Osteocyte (in vitro differentiated cells): ENCODE results near the gene HNRNPD. TPM values are rescaled to one million over a fixed set of nuclear protein-coding genes. Genes with fewer than 3 reads are reported as not detected.
"Not testable (repeated sequence)": the region's sequence is repeated elsewhere in the genome, so short reads cannot be mapped to it uniquely, and the experiment has no call there.

Experiments used
- DNase-seq: peaks from one replicate; pipeline ENCODE4 v3.0.0; 2021; ENCODE audit warnings: mixed read lengths; ENCODE audit not compliant: unreplicated experiment; ENCODE audit errors: extremely low spot score
- H3K27ac Mint-ChIP-seq: one replicate; pipeline ENCODE4 v1.8.0; 2021; ENCODE audit warnings: mild to moderate bottlenecking, mixed read lengths; ENCODE audit not compliant: unreplicated experiment
- H3K27me3 Mint-ChIP-seq: one replicate; pipeline ENCODE4 v1.8.0; 2021; ENCODE audit warnings: mixed read lengths; ENCODE audit not compliant: unreplicated experiment
- H3K36me3 Mint-ChIP-seq: one replicate; pipeline ENCODE4 v1.8.0; 2021; ENCODE audit warnings: mixed read lengths; ENCODE audit not compliant: unreplicated experiment
- H3K4me1 Mint-ChIP-seq: one replicate; pipeline ENCODE4 v1.8.0; 2021; ENCODE audit warnings: mixed read lengths; ENCODE audit not compliant: unreplicated experiment
- H3K4me3 Mint-ChIP-seq: one replicate; pipeline ENCODE4 v1.8.0; 2021; ENCODE audit warnings: mild to moderate bottlenecking, moderate library complexity, mixed read lengths; ENCODE audit not compliant: unreplicated experiment
- H3K9me3 Mint-ChIP-seq: one replicate; pipeline ENCODE4 v1.8.0; 2021; ENCODE audit warnings: mixed read lengths; ENCODE audit not compliant: unreplicated experiment
- CTCF ChIP-seq: fragments of 200-600 bp; sonication (generic); IDR thresholded peaks from 2 replicates; pipeline ENCODE4 v1.5.0; 2021; ENCODE audit warnings: antibody characterized with exemption, mild to moderate bottlenecking, moderate library complexity
- total RNA-seq: library from RNA; stranded (reverse); gene quantifications from 2 replicates; pipeline ENCODE4 v1.2.1, GENCODE V29; 2021

Gene HNRNPD
- total RNA-seq, 1 donor from 2014 or later, result 197 TPM

- no peak for TF ChIP-seq CTCF
- no peak for DNase-seq
- H3K4me3 Mint-ChIP-seq, result no peak overlapping the region
- peaks cover 10% of the 10 kb centered on the region for H3K9me3 Mint-ChIP-seq
- H3K27ac Mint-ChIP-seq, result no peak overlapping the region
- H3K27me3 Mint-ChIP-seq, result peaks cover 2% of the 10 kb centered on the region
- H3K4me1 Mint-ChIP-seq, result peaks cover 8% of the 10 kb centered on the region
- H3K36me3 Mint-ChIP-seq, result no peaks in the 10 kb centered on the region
Measured at GRCh38 chr4:82415922-82416365, 42.2 kb upstream of the HNRNPD start.

GRCh38 chr4:82415061-82415460 lies 41.3 kb upstream of the HNRNPD start:
- not testable (repeated sequence) for H3K4me3 Mint-ChIP-seq, H3K27ac Mint-ChIP-seq, H3K4me1 Mint-ChIP-seq, DNase-seq, H3K36me3 Mint-ChIP-seq, H3K27me3 Mint-ChIP-seq
- H3K9me3 Mint-ChIP-seq, result peaks cover 10% of the 10 kb centered on the region

GRCh38 chr4:82403725-82404124 lies 29.9 kb upstream of the HNRNPD start:
- no peak for DNase-seq
- no peak for TF ChIP-seq CTCF
- Mint-ChIP-seq H3K27me3 (no peaks in the 10 kb centered on the region), H3K27ac (no peak overlapping the region), H3K9me3 (no peaks in the 10 kb centered on the region), H3K4me1 (no peaks in the 10 kb centered on the region), H3K4me3 (no peak overlapping the region), H3K36me3 (no peaks in the 10 kb centered on the region)

- no peak overlapping the region for H3K4me3 Mint-ChIP-seq
- no peak for DNase-seq
- TF ChIP-seq CTCF, result no peak
- no peaks in the 10 kb centered on the region for H3K36me3 Mint-ChIP-seq
- H3K27me3 Mint-ChIP-seq, result no peaks in the 10 kb centered on the region
- H3K9me3 Mint-ChIP-seq, result no peaks in the 10 kb centered on the region
- H3K4me1 Mint-ChIP-seq, result no peaks in the 10 kb centered on the region
- H3K27ac Mint-ChIP-seq, result no peak overlapping the region
Measured at GRCh38 chr4:82402196-82402775, 28.5 kb upstream of the HNRNPD start.

- no peaks in the 10 kb centered on the region for H3K4me1 Mint-ChIP-seq
- DNase-seq, result no peak
- H3K36me3 Mint-ChIP-seq, result no peaks in the 10 kb centered on the region
- H3K27me3 Mint-ChIP-seq, result no peaks in the 10 kb centered on the region
- TF ChIP-seq CTCF, result no peak
- H3K9me3 Mint-ChIP-seq, result no peaks in the 10 kb centered on the region
- no peak overlapping the region for H3K4me3 Mint-ChIP-seq
- H3K27ac Mint-ChIP-seq, result no peak overlapping the region
Measured at GRCh38 chr4:82401600-82401999, 27.8 kb upstream of the HNRNPD start.

GRCh38 chr4:82398263-82398662 lies 24.5 kb upstream of the HNRNPD start:
- Mint-ChIP-seq H3K27me3 (no peaks in the 10 kb centered on the region), H3K4me3 (no peak overlapping the region), H3K9me3 (no peaks in the 10 kb centered on the region), H3K36me3 (no peaks in the 10 kb centered on the region), H3K4me1 (no peaks in the 10 kb centered on the region), H3K27ac (no peak overlapping the region)
- no peak for DNase-seq
- TF ChIP-seq CTCF, result no peak
